OCI-M1 (cell line): ENCODE measurements around the gene WFDC12.

Experiments used
- DNase-seq: peaks from one replicate; lab custom pipeline; 2025; lab: John Stamatoyannopoulos, UW

Gene WFDC12

GRCh38 chr20:45090481-45090880 is 33.8 kb downstream of the WFDC12 start:
- DNase-seq, result no peak

GRCh38 chr20:45088247-45088646 is 36.0 kb downstream of the WFDC12 start:
- no peak for DNase-seq

- no peak for DNase-seq
Measured at GRCh38 chr20:45087814-45088213, 36.5 kb downstream of the WFDC12 start.

GRCh38 chr20:45087097-45087790 is 37.0 kb downstream of the WFDC12 start:
- DNase-seq, result peak; percentile 56

- no peak for DNase-seq
Measured at GRCh38 chr20:45085867-45086266, 38.4 kb downstream of the WFDC12 start.

- no peak for DNase-seq
Measured at GRCh38 chr20:45085289-45085688, 39.0 kb downstream of the WFDC12 start.

GRCh38 chr20:45083127-45083526 is 41.1 kb downstream of the WFDC12 start:
- DNase-seq, result no peak

GRCh38 chr20:45082468-45082867 is 41.8 kb downstream of the WFDC12 start:
- no peak for DNase-seq

- DNase-seq, result peak; percentile 29
Measured at GRCh38 chr20:45080867-45081624, 43.2 kb downstream of the WFDC12 start.

GRCh38 chr20:45077559-45077958 is 46.7 kb downstream of the WFDC12 start:
- DNase-seq, result no peak
